PC-3 (cell line): ENCODE measurements around the gene FOXO4. TPM values are rescaled to one million over a fixed set of nuclear protein-coding genes. Genes with fewer than 3 reads are reported as not detected.
"Not testable (repeated sequence)": the region's sequence is repeated elsewhere in the genome, so short reads cannot be mapped to it uniquely, and the experiment has no call there.

Experiments used
- ATAC-seq: fragments of 200-7000 bp; cut with Tn5 transposase; 2 replicates; pipeline ENCODE4 v1.9.1; 2020; ENCODE audit warnings: mild to moderate bottlenecking, moderate library complexity
- Bru-seq: library from RNA; stranded (reverse); fragments of 400-500 nt; gene quantifications from one replicate; lab custom pipeline; 2021; lab: Mats Ljungman, UMichigan
- BruChase-seq, 2 experiments: library from RNA; stranded (reverse); fragments of 400-500 nt; gene quantifications; one replicate each; lab custom pipeline; 2021; lab: Mats Ljungman, UMichigan
- BruUV-seq: library from RNA; stranded (reverse); fragments of 400-500 nt; replicated peaks from 2 replicates; lab custom pipeline; 2021; lab: Mats Ljungman, UMichigan
- CTCF ChIA-PET: fragments of 300-600 bp; sonication (Branson Sonifier 250); formaldehyde crosslinking; loops from one replicate; lab custom pipeline; 2022; ENCODE audit warnings: antibody characterized with exemption; lab: Charles Lee
- POLR2A ChIA-PET: fragments of 300-600 bp; sonication (Branson Sonifier 250); formaldehyde crosslinking; loops from one replicate; lab custom pipeline; 2022; ENCODE audit warnings: antibody characterized with exemption; ENCODE audit not compliant: unreplicated experiment; lab: Charles Lee
- DNase-seq: peaks from one replicate; pipeline ENCODE4 v3.0.0-alpha.2; 2015
- H2AFZ ChIP-seq: fragments of 300-600 bp; sonication (generic); 2 replicates; pipeline ENCODE4 v1.6.0; 2016; ENCODE audit warnings: antibody characterized with exemption, low read length
- H3F3A ChIP-seq: fragments of 300-600 bp; sonication (generic); one replicate; pipeline ENCODE4 v1.6.0; 2017; ENCODE audit warnings: antibody characterized with exemption, low read length, control low read depth, mild to moderate bottlenecking; ENCODE audit not compliant: unreplicated experiment
- H3K27ac ChIP-seq: fragments of 300-600 bp; sonication (generic); 2 replicates; pipeline ENCODE4 v1.5.1; 2016; ENCODE audit warnings: mild to moderate bottlenecking, low read length
- H3K27me3 ChIP-seq: fragments of 300-600 bp; sonication (generic); 2 replicates; pipeline ENCODE4 v1.6.1; 2016; ENCODE audit warnings: low read length, mixed read lengths
- H3K36me3 ChIP-seq: fragments of 300-600 bp; sonication (generic); 2 replicates; pipeline ENCODE4 v1.6.1; 2016; ENCODE audit warnings: low read depth, mixed run types, low read length, mixed read lengths
- H3K4me1 ChIP-seq: fragments of 300-600 bp; sonication (generic); 2 replicates; pipeline ENCODE4 v1.5.1; 2016; ENCODE audit warnings: low read length; ENCODE audit not compliant: insufficient read depth
- H3K4me2 ChIP-seq: fragments of 300-600 bp; sonication (generic); 2 replicates; pipeline ENCODE4 v1.6.0; 2016; ENCODE audit warnings: low read length
- H3K4me3 ChIP-seq: fragments of 300-600 bp; sonication (generic); 2 replicates; pipeline ENCODE4 v1.5.1; 2016; ENCODE audit warnings: mild to moderate bottlenecking, low read length, mixed read lengths
- H3K79me2 ChIP-seq: fragments of 300-600 bp; sonication (generic); 2 replicates; pipeline ENCODE4 v1.6.1; 2017; ENCODE audit warnings: low read length, mixed read lengths
- H3K9ac ChIP-seq: fragments of 300-600 bp; sonication (generic); 2 replicates; pipeline ENCODE4 v1.6.0; 2016; ENCODE audit warnings: mild to moderate bottlenecking, low read length
- H3K9me2 ChIP-seq: fragments of 300-600 bp; sonication (generic); replicated peaks from 2 replicates; pipeline ENCODE4 v1.6.1; 2016; ENCODE audit warnings: mixed run types, low read length, mixed read lengths
- H3K9me3 ChIP-seq: fragments of 300-600 bp; sonication (generic); 2 replicates; pipeline ENCODE4 v1.6.1; 2016; ENCODE audit warnings: low read length, mixed read lengths
- H4K20me1 ChIP-seq: fragments of 300-600 bp; sonication (generic); 2 replicates; pipeline ENCODE4 v1.6.1; 2016; ENCODE audit warnings: low read length, mixed read lengths
- EZH2 ChIP-seq: fragments of 300-600 bp; sonication (generic); IDR thresholded peaks from one replicate; pipeline ENCODE4 v1.6.1; 2017; ENCODE audit warnings: antibody characterized with exemption, mild to moderate bottlenecking, low read length; ENCODE audit not compliant: unreplicated experiment
- EZH2phosphoT487 ChIP-seq: fragments of 300-600 bp; sonication (generic); IDR thresholded peaks from 2 replicates; pipeline ENCODE4 v1.6.1; 2018; ENCODE audit warnings: mild to moderate bottlenecking, antibody characterized with exemption, low read length, borderline replicate concordance
- intact Hi-C: fragments of 100-400 bp; cut with micrococcal nuclease; formaldehyde crosslinking; loops from 2 replicates; pipeline ENCODE4 v1.9.0; 2023
- long read RNA-seq: library from polyadenylated mRNA; unstranded; transcript quantifications from one replicate; pipeline ENCODE4 v2.0.0, GENCODE V29; 2021; ENCODE audit not compliant: unreplicated experiment
- total RNA-seq: library from RNA; depleted of rRNA; stranded (reverse); fragments of >200 nt; gene quantifications from 2 replicates; pipeline ENCODE4 v1.2.3, GENCODE V29; 2014; rRNA removed
- TF ChIP-seq, protein P1 (sequence below): fragments of 300-600 bp; sonication (generic); conservative IDR thresholded peaks from 2 replicates; pipeline ENCODE4 v1.5.1; 2017; ENCODE audit warnings: antibody characterized with exemption, low read depth, mild to moderate bottlenecking, low read length

The FOXO4 gene
- 5.1 and 5.6 TPM in 2 replicates for total RNA-seq
- percentile 45 among the genes with signal in this experiment for Bru-seq, nascent RNA
- BruChase-seq, experiment 1, labeled RNA remaining after a 6-hour chase = percentile 67 among the genes with signal in this experiment
- percentile 61 among the genes with signal in this experiment for BruChase-seq, experiment 2, labeled RNA remaining after a 2-hour chase
- long read RNA-seq, partial matches to known transcripts = 2 of 6 reads
- long read RNA-seq, other reads (novel, unspliced or antisense) = 3 of 6 reads

- ATAC-seq = peak; percentile 90
- H2AFZ ChIP-seq = peak within 1 kb of the TSS; percentile 100
- CTCF ChIA-PET = no interaction called here
- no peaks in the 10 kb centered on the region for H3K27me3 ChIP-seq
- no peaks in the 10 kb centered on the region for H3K36me3 ChIP-seq
- H4K20me1 ChIP-seq = no peaks in the 10 kb centered on the region
- peak; percentile 84 for DNase-seq
- no peak within 1 kb of the TSS for H3K27ac ChIP-seq
- peak within 1 kb of the TSS; percentile 83 for H3K4me3 ChIP-seq
- H3K9ac ChIP-seq = peak within 1 kb of the TSS; percentile 75
- no peaks in the 10 kb centered on the region for H3F3A ChIP-seq
- intact Hi-C loops = no loop called here
- H3K9me2 ChIP-seq = no peaks in the 10 kb centered on the region
- no peaks in the 10 kb centered on the region for H3K79me2 ChIP-seq
- H3K4me2 ChIP-seq = peak within 1 kb of the TSS; percentile 100
- TF ChIP-seq, protein P1, sequence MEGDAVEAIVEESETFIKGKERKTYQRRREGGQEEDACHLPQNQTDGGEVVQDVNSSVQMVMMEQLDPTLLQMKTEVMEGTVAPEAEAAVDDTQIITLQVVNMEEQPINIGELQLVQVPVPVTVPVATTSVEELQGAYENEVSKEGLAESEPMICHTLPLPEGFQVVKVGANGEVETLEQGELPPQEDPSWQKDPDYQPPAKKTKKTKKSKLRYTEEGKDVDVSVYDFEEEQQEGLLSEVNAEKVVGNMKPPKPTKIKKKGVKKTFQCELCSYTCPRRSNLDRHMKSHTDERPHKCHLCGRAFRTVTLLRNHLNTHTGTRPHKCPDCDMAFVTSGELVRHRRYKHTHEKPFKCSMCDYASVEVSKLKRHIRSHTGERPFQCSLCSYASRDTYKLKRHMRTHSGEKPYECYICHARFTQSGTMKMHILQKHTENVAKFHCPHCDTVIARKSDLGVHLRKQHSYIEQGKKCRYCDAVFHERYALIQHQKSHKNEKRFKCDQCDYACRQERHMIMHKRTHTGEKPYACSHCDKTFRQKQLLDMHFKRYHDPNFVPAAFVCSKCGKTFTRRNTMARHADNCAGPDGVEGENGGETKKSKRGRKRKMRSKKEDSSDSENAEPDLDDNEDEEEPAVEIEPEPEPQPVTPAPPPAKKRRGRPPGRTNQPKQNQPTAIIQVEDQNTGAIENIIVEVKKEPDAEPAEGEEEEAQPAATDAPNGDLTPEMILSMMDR = no peak
- no peaks in the 10 kb centered on the region for H3K9me3 ChIP-seq
- no TSS peak for BruUV-seq
- peaks cover 5% of the 10 kb centered on the region for H3K4me1 ChIP-seq
- POLR2A ChIA-PET = no interaction called here
Observed at GRCh38 chrX:71095555-71095980, at the start of gene FOXO4. TSS of gene FOXO4 (plus strand) at chrX:71095851. CDS start at chrX:71096529, 678 bp downstream.

DNA sequence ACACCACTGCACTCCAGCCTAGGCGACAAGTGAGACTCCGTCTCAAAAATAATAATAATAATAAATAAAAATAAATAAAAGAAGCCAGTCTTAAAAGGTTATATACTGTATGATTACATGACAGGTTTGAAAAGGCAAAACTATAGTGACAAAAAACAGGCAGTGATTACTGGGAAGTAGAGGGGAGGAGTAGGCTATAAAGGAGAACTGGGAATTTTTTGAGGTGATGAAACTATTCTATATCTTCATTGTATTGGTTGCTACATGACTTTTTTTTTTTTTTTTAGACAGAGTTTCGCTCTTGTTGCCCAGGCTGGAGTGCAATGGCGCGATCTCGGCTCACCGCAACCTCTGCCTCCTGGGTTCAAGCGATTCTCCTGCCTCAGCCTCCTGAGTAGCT, 47.8 kb upstream of the FOXO4 start:
- H3K9me3 ChIP-seq, BruUV-seq, H3K27me3 ChIP-seq, H3K79me2 ChIP-seq, H2AFZ ChIP-seq, H3K4me2 ChIP-seq, H3K36me3 ChIP-seq, H3K9me2 ChIP-seq, CTCF ChIA-PET, H3K4me3 ChIP-seq, H3K9ac ChIP-seq, H3K27ac ChIP-seq, DNase-seq, H3K4me1 ChIP-seq, H3F3A ChIP-seq, ATAC-seq, H4K20me1 ChIP-seq, intact Hi-C loops, POLR2A ChIA-PET: not testable (repeated sequence)

DNA sequence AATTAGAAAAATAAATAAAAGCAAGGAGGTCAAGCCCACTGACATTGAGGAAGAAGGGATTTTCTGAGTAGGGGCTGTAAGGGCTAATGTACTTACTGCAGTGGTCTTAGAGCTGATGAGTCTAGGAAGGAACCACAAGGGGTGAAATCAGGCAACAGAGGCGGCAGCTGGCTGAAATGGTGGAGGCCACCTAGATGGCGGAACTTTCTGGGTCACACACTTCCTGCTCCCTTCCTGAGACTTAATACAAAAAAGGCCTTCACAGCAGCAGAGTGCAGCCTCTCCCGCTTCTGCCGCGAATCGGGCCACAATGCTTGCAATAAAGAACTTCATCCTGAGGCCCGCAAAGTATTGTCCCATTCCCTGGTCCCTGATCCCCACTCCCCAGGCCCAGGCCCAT, 42.9 kb upstream of the FOXO4 start:
- TF ChIP-seq, protein P1 = no peak
- no peak for TF ChIP-seq EZH2
- no peak for TF ChIP-seq EZH2phosphoT487

More for the DNA sequence above, 42.9 kb upstream of the FOXO4 start:
- intact Hi-C loops = no loop called here
- no TSS peak for BruUV-seq
- H3K4me2 ChIP-seq = no peak overlapping the region
- 0 out of 2 replicates have a peak, but pooled peaks cover 11% of the 10 kb centered on the region for H3K4me1 ChIP-seq
- ChIA-PET CTCF (no interaction called here), POLR2A (no interaction called here)
- H3K36me3 ChIP-seq = no peaks in the 10 kb centered on the region; the same call in 1 of the 2 replicates
- no peak for DNase-seq
- no peaks in the 10 kb centered on the region for H3K9me3 ChIP-seq
- no peak overlapping the region for H3K9ac ChIP-seq
- H3K27ac ChIP-seq = no peak overlapping the region
- ATAC-seq = no peak
- no peaks in the 10 kb centered on the region for H3F3A ChIP-seq
- no peaks in the 10 kb centered on the region for H3K9me2 ChIP-seq
- no peaks in the 10 kb centered on the region for H3K27me3 ChIP-seq
- no peak overlapping the region for H3K4me3 ChIP-seq
- H4K20me1 ChIP-seq = no peaks in the 10 kb centered on the region
- H2AFZ ChIP-seq = no peak overlapping the region
- H3K79me2 ChIP-seq = no peaks in the 10 kb centered on the region
